Skeletal muscle tissue (tissue), 4 donors: ENCODE results near the gene CLEC2B. TPM values are rescaled to one million over a fixed set of nuclear protein-coding genes. Genes with fewer than 3 reads are reported as not detected.

Source experiments
- H3K27ac ChIP-seq: one replicate; pipeline ENCODE4 v1.7.0; 2013; ENCODE audit warnings: mild to moderate bottlenecking, low read depth, low read length, inconsistent platforms
- H3K27me3 ChIP-seq, 3 donors: one replicate each; pipeline ENCODE4 v1.7.0; 2013; ENCODE audit warnings: low read length in 3 of 3; ENCODE audit not compliant: control insufficient read depth in 3 of 3, insufficient read depth in 3 of 3
- H3K36me3 ChIP-seq, 3 donors: one replicate each; pipeline ENCODE4 v1.7.0; 2013; ENCODE audit warnings: low read length in 3 of 3; ENCODE audit not compliant: control insufficient read depth in 3 of 3, insufficient read depth in 3 of 3
- H3K4me1 ChIP-seq, 3 donors: one replicate each; pipeline ENCODE4 v1.7.0; 2013; ENCODE audit warnings: low read length in 3 of 3, mild to moderate bottlenecking in 3 of 3; ENCODE audit not compliant: control insufficient read depth in 3 of 3, insufficient read depth in 3 of 3
- H3K4me3 ChIP-seq, 3 donors: one replicate each; pipeline ENCODE4 v1.7.0; 2013; ENCODE audit warnings: low read length in 3 of 3
- H3K9ac ChIP-seq, 3 donors: one replicate each; pipeline ENCODE4 v1.7.0; 2013; ENCODE audit warnings: low read length in 3 of 3, mild to moderate bottlenecking in 3 of 3, moderate library complexity in 2 of 3, low read depth in 1 of 3
- H3K9me3 ChIP-seq, 3 donors: one replicate each; pipeline ENCODE4 v1.7.0; 2013; ENCODE audit warnings: low read length in 3 of 3; ENCODE audit not compliant: control insufficient read depth in 3 of 3
- total RNA-seq: library from RNA; depleted of rRNA; stranded (reverse); fragments of >200 nt; gene quantifications from one replicate; pipeline ENCODE4 v1.2.3, GENCODE V29; 2014
- donor health status: Osteomylitis.

CLEC2B gene
- total RNA-seq: 2.6 TPM

GRCh38 chr12:9869307-9870161, at the start of gene CLEC2B:
TSS of gene CLEC2B (minus strand) at chr12:9869354.
- Histone ChIP-seq H3K27me3 (no peaks in the 10 kb centered on the region), H3K9ac (peak within 1 kb of the TSS; percentile 79 to 93 (median 85)), H3K4me3 (peak within 1 kb of the TSS; percentile 66 to 86 (median 75)), H3K27ac (peak within 1 kb of the TSS; percentile 97), H3K4me1 (peaks cover 3 to 9% (median 4%) of the 10 kb centered on the region in 3 donors), H3K36me3 (no peaks in the 10 kb centered on the region), H3K9me3 (no peaks in the 10 kb centered on the region)

GRCh38 chr12:9911708-9912107, 42.6 kb upstream of the CLEC2B start:
- no peak overlapping the region for H3K4me3 ChIP-seq
- no peaks in the 10 kb centered on the region for H3K36me3 ChIP-seq
- H3K27ac ChIP-seq: no peak overlapping the region
- no peaks in the 10 kb centered on the region for H3K4me1 ChIP-seq
- H3K27me3 ChIP-seq: no peaks in the 10 kb centered on the region
- H3K9me3 ChIP-seq: peaks cover 2 to 6% (median 3%) of the 10 kb centered on the region in 3 donors
- no peak overlapping the region for H3K9ac ChIP-seq

GRCh38 chr12:9910716-9911421, 41.7 kb upstream of the CLEC2B start:
- H3K4me1 ChIP-seq: no peaks in the 10 kb centered on the region
- peaks cover 2 to 6% (median 3%) of the 10 kb centered on the region in 3 donors for H3K9me3 ChIP-seq
- H3K36me3 ChIP-seq: no peaks in the 10 kb centered on the region
- no peak overlapping the region for H3K4me3 ChIP-seq
- no peak overlapping the region for H3K27ac ChIP-seq
- no peaks in the 10 kb centered on the region for H3K27me3 ChIP-seq
- no peak overlapping the region for H3K9ac ChIP-seq

- Histone ChIP-seq H3K4me1 (no peaks in the 10 kb centered on the region), H3K9me3 (peaks cover 2 to 6% (median 3%) of the 10 kb centered on the region in 3 donors), H3K27me3 (no peaks in the 10 kb centered on the region), H3K27ac (no peak overlapping the region), H3K9ac (no peak overlapping the region), H3K36me3 (no peaks in the 10 kb centered on the region), H3K4me3 (no peak overlapping the region)
These were observed 40.6 kb upstream of the CLEC2B start for GRCh38 chr12:9909724-9910123.

- H3K9me3 ChIP-seq: peaks cover 3 to 6% (median 4%) of the 10 kb centered on the region in 3 donors
- H3K4me3 ChIP-seq: no peak overlapping the region
- no peak overlapping the region for H3K9ac ChIP-seq
- no peak overlapping the region for H3K27ac ChIP-seq
- no peaks in the 10 kb centered on the region for H3K4me1 ChIP-seq
- H3K27me3 ChIP-seq: no peaks in the 10 kb centered on the region
- no peaks in the 10 kb centered on the region for H3K36me3 ChIP-seq
These were observed 39.2 kb upstream of the CLEC2B start for GRCh38 chr12:9908350-9908749.

- H3K9ac ChIP-seq: no peak overlapping the region
- H3K36me3 ChIP-seq: no peaks in the 10 kb centered on the region
- H3K4me3 ChIP-seq: no peak overlapping the region
- no peaks in the 10 kb centered on the region for H3K4me1 ChIP-seq
- peaks cover 3 to 6% (median 6%) of the 10 kb centered on the region in 3 donors for H3K9me3 ChIP-seq
- H3K27ac ChIP-seq: no peak overlapping the region
- no peaks in the 10 kb centered on the region for H3K27me3 ChIP-seq
These were observed 38.6 kb upstream of the CLEC2B start for GRCh38 chr12:9907769-9908168.

- H3K9me3 ChIP-seq: peaks cover 3 to 6% (median 6%) of the 10 kb centered on the region in 3 donors
These were observed 37.7 kb upstream of the CLEC2B start for GRCh38 chr12:9906873-9907272.

GRCh38 chr12:9902539-9903228, 33.5 kb upstream of the CLEC2B start:
- H3K27ac ChIP-seq: no peak overlapping the region
- no peaks in the 10 kb centered on the region for H3K27me3 ChIP-seq
- H3K9me3 ChIP-seq: peaks cover 0 to 4% (median 0%) of the 10 kb centered on the region in 3 donors
- no peak overlapping the region for H3K4me3 ChIP-seq
- H3K4me1 ChIP-seq: no peaks in the 10 kb centered on the region
- no peaks in the 10 kb centered on the region for H3K36me3 ChIP-seq
- H3K9ac ChIP-seq: no peak overlapping the region

More at GRCh38 chr12:9906873-9907272, 37.7 kb upstream of the CLEC2B start:
- Histone ChIP-seq H3K27me3 (no peaks in the 10 kb centered on the region), H3K36me3 (no peaks in the 10 kb centered on the region), H3K27ac (no peak overlapping the region), H3K9ac (no peak overlapping the region), H3K4me3 (no peak overlapping the region), H3K4me1 (no peaks in the 10 kb centered on the region)

GRCh38 chr12:9900930-9901329, 31.8 kb upstream of the CLEC2B start:
- no peaks in the 10 kb centered on the region for H3K27me3 ChIP-seq
- H3K27ac ChIP-seq: no peak overlapping the region
- H3K9me3 ChIP-seq: peaks cover 0 to 4% (median 0%) of the 10 kb centered on the region in 3 donors
- no peak overlapping the region for H3K9ac ChIP-seq
- no peaks in the 10 kb centered on the region for H3K36me3 ChIP-seq
- H3K4me3 ChIP-seq: no peak overlapping the region
- no peaks in the 10 kb centered on the region for H3K4me1 ChIP-seq
